ENCODE results near the gene ZSCAN20. TPM values are rescaled to one million over a fixed set of nuclear protein-coding genes. Genes with fewer than 3 reads are reported as not detected.

The ZSCAN20 gene
- total RNA-seq, 2 experiments from 2014 or later = 0.27 to 0.50 TPM

DNA sequence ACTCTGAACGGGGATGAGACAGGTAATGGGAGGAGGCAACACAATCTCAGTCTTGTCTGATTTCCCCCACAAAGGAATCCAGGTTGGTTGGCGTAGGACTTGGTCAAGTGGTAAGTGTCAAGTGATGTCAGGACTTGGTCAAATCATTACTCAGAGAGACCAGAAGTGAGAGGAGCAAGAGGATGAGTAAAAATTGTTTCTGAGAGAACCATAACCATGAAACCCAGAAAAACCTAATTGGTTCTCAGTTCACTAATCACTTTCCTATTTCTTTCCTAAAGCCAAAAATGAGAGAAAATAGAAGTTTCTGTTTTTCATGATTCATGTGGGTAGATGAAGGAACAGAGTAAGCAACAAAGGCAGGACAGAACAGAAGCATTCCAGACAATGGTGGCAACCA lies 46.5 kb upstream of the ZSCAN20 start:
- Histone ChIP-seq H3K9me3 (ENCODE audit: control insufficient read depth in 1 of 2, insufficient read depth in 1 of 2, low read length in 2 of 2) (no peaks in the 10 kb centered on the region), H3K4me1 (ENCODE audit: insufficient read depth, low read length) (peaks cover 6% of the 10 kb centered on the region), H3K36me3 (ENCODE audit: insufficient read depth, low read length) (no peaks in the 10 kb centered on the region), H3K4me3 (ENCODE audit: low read length) (no peak overlapping the region), H3K27me3 (ENCODE audit: control insufficient read depth in 1 of 2, insufficient read depth in 2 of 2, low read length in 2 of 2) (peaks cover 9 to 33% of the 10 kb centered on the region in 2 experiments), H3K27ac (ENCODE audit: low read depth in 1 of 2, low read length in 2 of 2) (no peak overlapping the region)
- CTCF ChIA-PET = no interaction called here
- H3K27ac Mint-ChIP-seq = no peak overlapping the region
- POLR2A ChIA-PET = no interaction called here
- H3K4me3 Mint-ChIP-seq = no peak overlapping the region
- H3K27me3 Mint-ChIP-seq = peaks cover 42% of the 10 kb centered on the region
- no peaks in the 10 kb centered on the region for H3K36me3 Mint-ChIP-seq (ENCODE audit: low read depth)
- TF ChIP-seq, protein P1, sequence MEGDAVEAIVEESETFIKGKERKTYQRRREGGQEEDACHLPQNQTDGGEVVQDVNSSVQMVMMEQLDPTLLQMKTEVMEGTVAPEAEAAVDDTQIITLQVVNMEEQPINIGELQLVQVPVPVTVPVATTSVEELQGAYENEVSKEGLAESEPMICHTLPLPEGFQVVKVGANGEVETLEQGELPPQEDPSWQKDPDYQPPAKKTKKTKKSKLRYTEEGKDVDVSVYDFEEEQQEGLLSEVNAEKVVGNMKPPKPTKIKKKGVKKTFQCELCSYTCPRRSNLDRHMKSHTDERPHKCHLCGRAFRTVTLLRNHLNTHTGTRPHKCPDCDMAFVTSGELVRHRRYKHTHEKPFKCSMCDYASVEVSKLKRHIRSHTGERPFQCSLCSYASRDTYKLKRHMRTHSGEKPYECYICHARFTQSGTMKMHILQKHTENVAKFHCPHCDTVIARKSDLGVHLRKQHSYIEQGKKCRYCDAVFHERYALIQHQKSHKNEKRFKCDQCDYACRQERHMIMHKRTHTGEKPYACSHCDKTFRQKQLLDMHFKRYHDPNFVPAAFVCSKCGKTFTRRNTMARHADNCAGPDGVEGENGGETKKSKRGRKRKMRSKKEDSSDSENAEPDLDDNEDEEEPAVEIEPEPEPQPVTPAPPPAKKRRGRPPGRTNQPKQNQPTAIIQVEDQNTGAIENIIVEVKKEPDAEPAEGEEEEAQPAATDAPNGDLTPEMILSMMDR (IDR thresholded peaks at IDR 0.05) = no peak
- H3K4me1 Mint-ChIP-seq (ENCODE audit: low read depth) = no peaks in the 10 kb centered on the region
- ATAC-seq (ENCODE audit: poor library complexity) = no peak
- no peaks in the 10 kb centered on the region for H3K9me3 Mint-ChIP-seq
- intact Hi-C loops (cut with DNase I, micrococcal nuclease) = no loop called here
- no peak for DNase-seq

GRCh38 chr1:33426916-33427315 lies 45.5 kb upstream of the ZSCAN20 start:
- no peak for DNase-seq
- intact Hi-C loops (cut with DNase I, micrococcal nuclease) = no loop called here
- Histone ChIP-seq H3K4me3 (ENCODE audit: low read length) (no peak overlapping the region), H3K4me1 (ENCODE audit: insufficient read depth, low read length) (peaks cover 11% of the 10 kb centered on the region), H3K9me3 (ENCODE audit: control insufficient read depth in 1 of 2, insufficient read depth in 1 of 2, low read length in 2 of 2) (no peaks in the 10 kb centered on the region), H3K36me3 (ENCODE audit: insufficient read depth, low read length) (no peaks in the 10 kb centered on the region), H3K27ac (ENCODE audit: low read depth in 1 of 2, low read length in 2 of 2) (no peak overlapping the region), H3K27me3 (ENCODE audit: control insufficient read depth in 1 of 2, insufficient read depth in 2 of 2, low read length in 2 of 2) (peaks cover 9 to 33% of the 10 kb centered on the region in 2 experiments)
- POLR2A ChIA-PET = no interaction called here
- ATAC-seq (ENCODE audit: poor library complexity) = no peak
- TF ChIP-seq, protein P1 (IDR thresholded peaks at IDR 0.05) = no peak
- H3K4me1 Mint-ChIP-seq (ENCODE audit: low read depth) = peaks cover 4% of the 10 kb centered on the region
- H3K9me3 Mint-ChIP-seq = no peaks in the 10 kb centered on the region
- no peak overlapping the region for H3K27ac Mint-ChIP-seq
- no peaks in the 10 kb centered on the region for H3K36me3 Mint-ChIP-seq (ENCODE audit: low read depth)
- H3K4me3 Mint-ChIP-seq = no peak overlapping the region
- CTCF ChIA-PET = no interaction called here
- H3K27me3 Mint-ChIP-seq = peaks cover 31% of the 10 kb centered on the region

DNA sequence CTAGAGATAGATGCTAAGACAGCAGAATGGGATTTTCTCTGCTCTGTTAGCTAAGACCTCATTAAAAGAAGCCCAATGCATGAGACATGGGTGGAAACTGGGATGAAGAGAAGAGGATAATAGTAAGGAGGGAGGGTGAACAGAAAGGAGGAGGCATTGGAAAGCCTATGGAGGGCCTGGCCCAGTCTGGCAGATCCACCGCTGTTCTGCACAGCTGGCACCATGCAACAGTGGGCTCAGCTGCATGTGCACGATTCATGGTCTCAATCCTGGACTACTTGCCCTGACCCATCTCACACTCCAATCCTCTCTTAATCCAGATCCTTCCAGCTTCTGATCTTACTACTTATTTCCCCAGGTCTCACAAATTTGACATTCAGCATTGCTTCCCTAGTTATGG lies 43.8 kb upstream of the ZSCAN20 start:
- Mint-ChIP-seq H3K4me3 (no peak overlapping the region), H3K36me3 (ENCODE audit: low read depth) (no peaks in the 10 kb centered on the region), H3K27ac (no peak overlapping the region), H3K27me3 (peaks cover 22% of the 10 kb centered on the region), H3K4me1 (ENCODE audit: low read depth) (peaks cover 4% of the 10 kb centered on the region), H3K9me3 (no peaks in the 10 kb centered on the region)
- TF ChIP-seq, protein P1 (IDR thresholded peaks at IDR 0.05) = no peak
- Histone ChIP-seq H3K36me3 (ENCODE audit: insufficient read depth, low read length) (no peaks in the 10 kb centered on the region), H3K27ac (ENCODE audit: low read depth in 1 of 2, low read length in 2 of 2) (no peak overlapping the region), H3K9me3 (ENCODE audit: control insufficient read depth in 1 of 2, insufficient read depth in 1 of 2, low read length in 2 of 2) (no peaks in the 10 kb centered on the region), H3K4me3 (ENCODE audit: low read length) (no peak overlapping the region), H3K4me1 (ENCODE audit: insufficient read depth, low read length) (peaks cover 11% of the 10 kb centered on the region), H3K27me3 (ENCODE audit: control insufficient read depth in 1 of 2, insufficient read depth in 2 of 2, low read length in 2 of 2) (peaks cover 9 to 28% of the 10 kb centered on the region in 2 experiments)
- intact Hi-C loops (cut with DNase I, micrococcal nuclease) = no loop called here
- DNase-seq (no peak), ATAC-seq (ENCODE audit: poor library complexity) (no peak)
- POLR2A ChIA-PET = no interaction called here
- CTCF ChIA-PET = no interaction called here
